ENCODE results near the gene MARCHF3.
"Not testable (repeated sequence)": the region's sequence is repeated elsewhere in the genome, so short reads cannot be mapped to it uniquely, and the experiment has no call there.

Gene MARCHF3

GRCh38 chr5:126846344-126846743 is 184.0 kb downstream of the MARCHF3 start:
- Histone ChIP-seq H3K36me3 (ENCODE audit: control insufficient read depth, insufficient read depth, low read length) (no peaks in the 10 kb centered on the region), H3K27me3 (replicated peaks; ENCODE audit: control insufficient read depth, insufficient read depth, low read length) (no peaks in the 10 kb centered on the region), H3K4me3 (replicated peaks; ENCODE audit: low read depth, low read length) (no peak overlapping the region)
- DNase-seq (ENCODE audit: extremely low read depth, insufficient read length) = no peak
- TF ChIP-seq CTCF (IDR thresholded peaks at IDR 0.05; ENCODE audit: insufficient read depth, low read length, poor library complexity, severe bottlenecking) = no peak

GRCh38 chr5:126845470-126846070 is 184.8 kb downstream of the MARCHF3 start:
- H3K27me3 ChIP-seq (replicated peaks; ENCODE audit: control insufficient read depth, insufficient read depth, low read length) = not testable (repeated sequence)
- DNase-seq (ENCODE audit: extremely low read depth, insufficient read length) = peak; percentile 46

GRCh38 chr5:126843375-126843774 is 187.0 kb downstream of the MARCHF3 start:
- H3K36me3 ChIP-seq (ENCODE audit: control insufficient read depth, insufficient read depth, low read length); H3K4me3 ChIP-seq (replicated peaks; ENCODE audit: low read depth, low read length); DNase-seq (ENCODE audit: extremely low read depth, insufficient read length); H3K27me3 ChIP-seq (replicated peaks; ENCODE audit: control insufficient read depth, insufficient read depth, low read length): not testable (repeated sequence)

More at GRCh38 chr5:126845470-126846070, 184.8 kb downstream of the MARCHF3 start:
- not testable (repeated sequence) for H3K4me3 ChIP-seq (replicated peaks; ENCODE audit: low read depth, low read length); H3K36me3 ChIP-seq (ENCODE audit: control insufficient read depth, insufficient read depth, low read length)

GRCh38 chr5:126839407-126839806 is 191.0 kb downstream of the MARCHF3 start:
- DNase-seq (ENCODE audit: extremely low read depth, insufficient read length); H3K27me3 ChIP-seq (replicated peaks; ENCODE audit: control insufficient read depth, insufficient read depth, low read length); H3K36me3 ChIP-seq (ENCODE audit: control insufficient read depth, insufficient read depth, low read length); H3K4me3 ChIP-seq (replicated peaks; ENCODE audit: low read depth, low read length): not testable (repeated sequence)

- TF ChIP-seq CTCF (IDR thresholded peaks at IDR 0.05; ENCODE audit: insufficient read depth, low read length, poor library complexity, severe bottlenecking) = no peak
- Histone ChIP-seq H3K36me3 (ENCODE audit: control insufficient read depth, insufficient read depth, low read length) (peaks cover 5% of the 10 kb centered on the region), H3K4me3 (replicated peaks; ENCODE audit: low read depth, low read length) (no peak overlapping the region), H3K27me3 (replicated peaks; ENCODE audit: control insufficient read depth, insufficient read depth, low read length) (no peaks in the 10 kb centered on the region)
- DNase-seq (ENCODE audit: extremely low read depth, insufficient read length) = no peak
These were observed 192.3 kb downstream of the MARCHF3 start for GRCh38 chr5:126837906-126838539.

GRCh38 chr5:126837242-126837641 is 193.1 kb downstream of the MARCHF3 start:
- no peak for DNase-seq (ENCODE audit: extremely low read depth, insufficient read length)
- TF ChIP-seq CTCF (IDR thresholded peaks at IDR 0.05; ENCODE audit: insufficient read depth, low read length, poor library complexity, severe bottlenecking) = no peak
- Histone ChIP-seq H3K4me3 (replicated peaks; ENCODE audit: low read depth, low read length) (no peak overlapping the region), H3K27me3 (replicated peaks; ENCODE audit: control insufficient read depth, insufficient read depth, low read length) (no peaks in the 10 kb centered on the region), H3K36me3 (ENCODE audit: control insufficient read depth, insufficient read depth, low read length) (peaks cover 5% of the 10 kb centered on the region)

- DNase-seq (ENCODE audit: extremely low read depth, insufficient read length) = no peak
- no peaks in the 10 kb centered on the region for H3K27me3 ChIP-seq (replicated peaks; ENCODE audit: control insufficient read depth, insufficient read depth, low read length)
- TF ChIP-seq CTCF (IDR thresholded peaks at IDR 0.05; ENCODE audit: insufficient read depth, low read length, poor library complexity, severe bottlenecking) = no peak
- no peak overlapping the region for H3K4me3 ChIP-seq (replicated peaks; ENCODE audit: low read depth, low read length)
- H3K36me3 ChIP-seq (ENCODE audit: control insufficient read depth, insufficient read depth, low read length) = peaks cover 5% of the 10 kb centered on the region
These were observed 193.6 kb downstream of the MARCHF3 start for GRCh38 chr5:126836778-126837177.

Measured in GM06990 (cell line).